PC-3 (cell line): ENCODE results near the gene ANKH.

Source experiments
- CTCF ChIP-seq: fragments of 300-600 bp; sonication (generic); conservative IDR thresholded peaks from 2 replicates; pipeline ENCODE4 v1.5.1; 2017; ENCODE audit warnings: antibody characterized with exemption, low read depth, mild to moderate bottlenecking, low read length
- EZH2 ChIP-seq: fragments of 300-600 bp; sonication (generic); IDR thresholded peaks from one replicate; pipeline ENCODE4 v1.6.1; 2017; ENCODE audit warnings: antibody characterized with exemption, mild to moderate bottlenecking, low read length; ENCODE audit not compliant: unreplicated experiment
- EZH2phosphoT487 ChIP-seq: fragments of 300-600 bp; sonication (generic); IDR thresholded peaks from 2 replicates; pipeline ENCODE4 v1.6.1; 2018; ENCODE audit warnings: mild to moderate bottlenecking, antibody characterized with exemption, low read length, borderline replicate concordance

GRCh38 chr5:14829396-14829795 lies 42.2 kb downstream of the ANKH start:
- TF ChIP-seq CTCF (no peak), EZH2 (no peak), EZH2phosphoT487 (no peak)
